Smooth muscle cell (in vitro differentiated cells): ENCODE data around the gene PXMP4. TPM values are rescaled to one million over a fixed set of nuclear protein-coding genes. Genes with fewer than 3 reads are reported as not detected.

Experiments
- DNase-seq: peaks from one replicate; lab custom pipeline; 2025; ENCODE audit not compliant: unreplicated experiment; lab: John Stamatoyannopoulos, UW
- H2AFZ ChIP-seq: fragments of 200-600 bp; sonication (generic); 2 replicates; pipeline ENCODE4 v1.6.0; 2016; ENCODE audit warnings: antibody characterized with exemption, low read depth, mild to moderate bottlenecking
- H3F3A ChIP-seq: fragments of 200-600 bp; sonication (generic); 2 replicates; pipeline ENCODE4 v1.6.0; 2017; ENCODE audit warnings: antibody characterized with exemption, low read depth
- H3K27ac ChIP-seq: fragments of 200-600 bp; sonication (generic); 2 replicates; pipeline ENCODE4 v1.5.1; 2016; ENCODE audit warnings: low read depth, mild to moderate bottlenecking
- H3K27me3 ChIP-seq: fragments of 200-600 bp; sonication (generic); 2 replicates; pipeline ENCODE4 v1.6.1; 2016; ENCODE audit warnings: low read depth, mild to moderate bottlenecking
- H3K36me3 ChIP-seq: fragments of 200-600 bp; sonication (generic); 2 replicates; pipeline ENCODE4 v1.5.1; 2016; ENCODE audit warnings: low read depth
- H3K4me1 ChIP-seq: fragments of 200-600 bp; sonication (generic); 2 replicates; pipeline ENCODE4 v1.5.1; 2016; ENCODE audit warnings: low read depth
- H3K4me2 ChIP-seq: fragments of 200-600 bp; sonication (generic); 2 replicates; pipeline ENCODE4 v1.6.0; 2016; ENCODE audit warnings: mild to moderate bottlenecking
- H3K4me3 ChIP-seq: fragments of 200-600 bp; sonication (generic); 2 replicates; pipeline ENCODE4 v1.5.1; 2016; ENCODE audit warnings: mild to moderate bottlenecking
- H3K79me2 ChIP-seq: fragments of 200-600 bp; sonication (generic); 2 replicates; pipeline ENCODE4 v1.6.0; 2016; ENCODE audit warnings: low read depth, mild to moderate bottlenecking
- H3K9ac ChIP-seq: fragments of 200-600 bp; sonication (generic); 2 replicates; pipeline ENCODE4 v1.6.0; 2016; ENCODE audit warnings: low read depth
- H3K9me3 ChIP-seq: fragments of 200-600 bp; sonication (generic); replicated peaks from 2 replicates; pipeline ENCODE4 v1.5.1; 2016; ENCODE audit warnings: low read depth
- H4K20me1 ChIP-seq: fragments of 200-600 bp; sonication (generic); 2 replicates; pipeline ENCODE4 v1.6.0; 2016; ENCODE audit warnings: low read depth
- CTCF ChIP-seq: fragments of 200-600 bp; sonication (generic); IDR thresholded peaks from 2 replicates; pipeline ENCODE4 v1.5.1; 2017; ENCODE audit warnings: borderline replicate concordance, mild to moderate bottlenecking, antibody characterized with exemption; ENCODE audit not compliant: insufficient read depth, poor library complexity, severe bottlenecking
- WGBS: methylation state at CpG from one replicate; pipeline ENCODE4 v1.1.7; 2016; ENCODE audit warnings: low lambda C conversion rate; 5-methylcytosine and 5-hydroxymethylcytosine counted together
- polyA plus RNA-seq: library from polyadenylated mRNA; unstranded; fragments of >200 nt; fragmentation: Nextera tagmentation; extraction: Ambion mirVana; gene quantifications from 2 replicates; pipeline ENCODE4 v1.2.1, GENCODE V29; 2016
- total RNA-seq: library from RNA; depleted of rRNA; stranded (reverse); fragments of >200 nt; gene quantifications from 2 replicates; pipeline ENCODE4 v1.2.3, GENCODE V29; 2014

Gene PXMP4
- total and polyA plus RNA-seq, 2 experiments from 2014 or later, result 2.6 to 8.1 TPM

GRCh38 chr20:33730946-33731692 lies 11.0 kb upstream of the PXMP4 start:
- no peaks in the 10 kb centered on the region for H3K79me2 ChIP-seq
- H3K4me2 ChIP-seq, result peak overlapping the region; percentile 79
- H3K27me3 ChIP-seq, result no peaks in the 10 kb centered on the region
- peaks cover 6% of the 10 kb centered on the region for H3F3A ChIP-seq
- H3K27ac ChIP-seq, result no peak overlapping the region
- peak overlapping the region; percentile 56 for H2AFZ ChIP-seq
- H4K20me1 ChIP-seq, result no peaks in the 10 kb centered on the region
- H3K9me3 ChIP-seq, result no peaks in the 10 kb centered on the region
- peak overlapping the region; percentile 1 for H3K9ac ChIP-seq
- no peak for TF ChIP-seq CTCF
- 85% methylated on average over 18 of the region's 18 CpGs for WGBS
- no peaks in the 10 kb centered on the region for H3K4me1 ChIP-seq
- H3K4me3 ChIP-seq, result peak overlapping the region; percentile 55
- H3K36me3 ChIP-seq, result no peaks in the 10 kb centered on the region
- DNase-seq, result no peak

GRCh38 chr20:33729101-33729500 lies 9.0 kb upstream of the PXMP4 start:
- Histone ChIP-seq H3K4me1 (no peaks in the 10 kb centered on the region), H4K20me1 (no peaks in the 10 kb centered on the region), H2AFZ (no peak overlapping the region), H3K36me3 (no peaks in the 10 kb centered on the region), H3K4me3 (no peak overlapping the region), H3K79me2 (no peaks in the 10 kb centered on the region), H3F3A (peaks cover 6% of the 10 kb centered on the region), H3K27me3 (no peaks in the 10 kb centered on the region), H3K9me3 (no peaks in the 10 kb centered on the region), H3K9ac (no peak overlapping the region), H3K27ac (no peak overlapping the region), H3K4me2 (no peak overlapping the region)
- 76% methylated on average over 4 of the region's 4 CpGs for WGBS
- no peak for TF ChIP-seq CTCF
- DNase-seq, result no peak

- H3K4me3 ChIP-seq, result no peak overlapping the region
- H4K20me1 ChIP-seq, result no peaks in the 10 kb centered on the region
- 91% methylated on average over 2 of the region's 2 CpGs for WGBS
- no peaks in the 10 kb centered on the region for H3K9me3 ChIP-seq
- H3F3A ChIP-seq, result peaks cover 6% of the 10 kb centered on the region
- no peak overlapping the region for H3K9ac ChIP-seq
- H2AFZ ChIP-seq, result no peak overlapping the region
- no peaks in the 10 kb centered on the region for H3K36me3 ChIP-seq
- no peak overlapping the region for H3K27ac ChIP-seq
- no peaks in the 10 kb centered on the region for H3K79me2 ChIP-seq
- TF ChIP-seq CTCF, result no peak
- no peak for DNase-seq
- H3K27me3 ChIP-seq, result no peaks in the 10 kb centered on the region
- H3K4me2 ChIP-seq, result no peak overlapping the region
- no peaks in the 10 kb centered on the region for H3K4me1 ChIP-seq
Measured at GRCh38 chr20:33728463-33728862, 8.4 kb upstream of the PXMP4 start.

- Histone ChIP-seq H3K4me3 (no peak overlapping the region), H3K79me2 (no peaks in the 10 kb centered on the region), H3K9me3 (no peaks in the 10 kb centered on the region), H4K20me1 (no peaks in the 10 kb centered on the region), H3K36me3 (no peaks in the 10 kb centered on the region), H3K27me3 (no peaks in the 10 kb centered on the region), H3K4me1 (no peaks in the 10 kb centered on the region), H3K27ac (no peak overlapping the region), H2AFZ (no peak overlapping the region), H3F3A (peaks cover 6% of the 10 kb centered on the region), H3K4me2 (no peak overlapping the region), H3K9ac (no peak overlapping the region)
- no peak for DNase-seq
- TF ChIP-seq CTCF, result no peak
- WGBS, result 96% methylated on average over 3 of the region's 3 CpGs
Measured at GRCh38 chr20:33727806-33728205, 7.7 kb upstream of the PXMP4 start.
